VCaP (cell line): Measurements from ENCODE around the gene MYF5.
A peak's percentile ranks its signal among the peaks of the same experiment; 100 is the strongest.
"Not testable (repeated sequence)": the region's sequence is repeated elsewhere in the genome, so short reads cannot be mapped to it uniquely, and the experiment has no call there.

Experiments
- H3K27ac ChIP-seq: fragments of 450-650 bp; 2 replicates; pipeline ENCODE4 v1.5.1; 2017
- CTCF ChIP-seq: fragments of 450-650 bp; conservative IDR thresholded peaks from 2 replicates; pipeline ENCODE4 v1.5.1; 2017; ENCODE audit warnings: mild to moderate bottlenecking, moderate library complexity

The MYF5 gene

GRCh38 chr12:80716696-80717469 lies at the start of gene MYF5:
MYF5 (plus strand) TSS chr12:80716912; CDS start chr12:80717064, 152 bp downstream.
- H3K27ac ChIP-seq: no peak within 1 kb of the TSS
- TF ChIP-seq CTCF: no peak

GRCh38 chr12:80670214-80670613 lies 46.5 kb upstream of the MYF5 start:
- TF ChIP-seq CTCF: no peak
- H3K27ac ChIP-seq: no peak overlapping the region

- peak; percentile 33 for TF ChIP-seq CTCF
- H3K27ac ChIP-seq: not testable (repeated sequence)
Measured at GRCh38 chr12:80676042-80676636, 40.6 kb upstream of the MYF5 start.

- no peak for TF ChIP-seq CTCF
- H3K27ac ChIP-seq: no peak overlapping the region
Measured at GRCh38 chr12:80676856-80677255, 39.9 kb upstream of the MYF5 start.

- no peak for TF ChIP-seq CTCF
- H3K27ac ChIP-seq: no peak overlapping the region
Measured at GRCh38 chr12:80677994-80678393, 38.7 kb upstream of the MYF5 start.

DNA sequence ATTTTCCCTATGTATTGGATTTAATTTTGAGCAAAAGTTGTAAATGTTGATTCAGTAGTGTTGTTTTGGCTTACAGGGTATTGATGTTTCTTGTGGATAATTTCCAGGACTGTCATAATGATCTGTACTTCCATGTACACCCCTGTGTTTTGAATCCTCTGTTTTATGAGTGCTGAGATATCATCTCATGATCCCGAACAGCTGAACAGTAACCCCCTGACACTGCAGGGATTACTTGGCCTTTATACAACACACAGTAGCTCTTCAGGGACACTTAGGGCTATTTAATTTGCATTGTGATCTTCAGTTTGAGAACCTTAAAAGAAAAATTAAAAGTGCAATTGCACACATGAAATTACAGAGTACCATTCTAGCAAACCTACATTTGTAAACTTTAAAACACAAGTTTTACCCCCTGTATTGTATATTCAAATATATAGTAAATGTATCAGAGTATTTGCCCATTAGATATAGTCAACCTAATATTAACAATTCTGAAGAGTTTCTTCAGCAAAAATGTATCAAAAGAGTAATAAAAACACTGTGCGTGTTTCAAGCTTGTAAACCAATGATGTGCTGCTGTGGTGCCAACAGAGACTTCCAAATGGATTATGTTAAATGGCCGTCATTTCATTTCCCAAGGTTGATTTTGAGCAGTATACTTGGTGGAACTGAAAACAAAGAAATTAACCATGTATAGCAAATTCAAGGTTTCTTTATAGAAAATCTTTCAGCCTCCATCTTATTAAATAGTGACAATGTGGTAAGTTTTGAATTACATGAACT lies 37.2 kb upstream of the MYF5 start:
- no peak overlapping the region for H3K27ac ChIP-seq
- TF ChIP-seq CTCF: no peak

GRCh38 chr12:80681287-80681686 lies 35.4 kb upstream of the MYF5 start:
- no peak for TF ChIP-seq CTCF
- H3K27ac ChIP-seq: no peak overlapping the region
